Activated T-cell treated with anti-CD3 and anti-CD28 coated beads for 48 hours (primary cell): Measurements from ENCODE around the gene ST7L.

Source experiments
- DNase-seq: peaks from one replicate; pipeline ENCODE4 v3.0.0-alpha.2; 2020; ENCODE audit warnings: low read depth

ST7L gene

GRCh38 chr1:112618114-112618720 lies 724 bp downstream of the ST7L start:
- no peak for DNase-seq

GRCh38 chr1:112614460-112615065 lies 4.4 kb downstream of the ST7L start:
- no peak for DNase-seq

GRCh38 chr1:112605633-112606327 lies 13.2 kb downstream of the ST7L start:
- no peak for DNase-seq

DNA sequence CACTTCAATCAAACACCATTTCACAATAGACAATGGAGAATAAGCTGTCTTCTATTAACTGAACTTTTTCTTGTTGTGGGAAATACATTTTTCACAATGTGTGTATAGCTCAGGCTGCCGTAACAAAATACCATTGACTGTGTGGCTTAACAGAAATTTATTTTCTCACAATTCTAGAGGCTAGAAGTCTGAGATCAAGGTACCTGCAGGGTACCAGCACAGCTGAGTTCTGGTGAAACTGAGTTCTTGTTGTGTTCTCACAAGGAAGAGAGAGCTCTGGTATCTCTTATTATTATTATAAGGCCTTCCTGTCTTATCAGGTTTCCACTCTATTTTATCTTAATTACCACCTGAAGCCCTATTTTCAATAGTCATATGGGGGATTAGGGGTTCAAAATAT lies 15.4 kb downstream of the ST7L start:
- no peak for DNase-seq

DNA sequence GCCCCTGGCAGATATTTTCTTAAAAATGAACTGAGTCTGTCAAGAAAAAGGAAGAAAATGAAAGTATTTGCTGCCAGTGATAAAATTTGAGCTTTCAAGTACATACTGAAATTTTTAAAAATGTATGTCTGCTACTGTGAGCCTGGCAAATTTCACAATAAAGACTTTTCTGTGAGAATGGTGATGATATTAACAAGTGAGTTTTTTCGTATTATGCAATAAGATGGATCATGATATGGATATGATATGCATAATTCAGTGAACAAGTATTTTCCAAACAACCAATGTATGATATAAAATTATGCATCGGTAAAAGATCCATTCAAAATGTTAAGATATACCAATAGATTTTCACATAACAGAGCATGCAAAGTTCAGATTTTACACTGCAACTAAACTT lies 15.9 kb downstream of the ST7L start:
- DNase-seq = no peak

DNA sequence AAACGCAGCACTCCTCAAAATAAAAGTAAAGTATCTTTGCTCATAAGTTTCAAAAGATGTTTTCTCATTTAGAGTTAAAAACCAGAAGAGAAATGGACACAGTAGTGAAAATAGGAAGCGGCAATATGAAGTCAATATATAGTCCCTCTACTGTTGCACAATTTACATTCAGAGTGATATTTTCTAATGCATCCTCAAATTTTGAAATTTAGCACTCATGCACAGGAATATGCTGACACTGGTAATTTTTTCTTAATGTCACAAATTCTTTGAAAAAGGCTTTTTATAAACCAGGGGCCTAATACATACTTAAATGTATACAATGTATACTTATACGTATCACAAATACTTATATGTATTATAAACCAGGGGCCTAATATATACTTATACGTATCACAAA lies 19.5 kb downstream of the ST7L start:
- no peak for DNase-seq

- DNase-seq = no peak
Observed at GRCh38 chr1:112594208-112594876, 24.6 kb downstream of the ST7L start.

DNA sequence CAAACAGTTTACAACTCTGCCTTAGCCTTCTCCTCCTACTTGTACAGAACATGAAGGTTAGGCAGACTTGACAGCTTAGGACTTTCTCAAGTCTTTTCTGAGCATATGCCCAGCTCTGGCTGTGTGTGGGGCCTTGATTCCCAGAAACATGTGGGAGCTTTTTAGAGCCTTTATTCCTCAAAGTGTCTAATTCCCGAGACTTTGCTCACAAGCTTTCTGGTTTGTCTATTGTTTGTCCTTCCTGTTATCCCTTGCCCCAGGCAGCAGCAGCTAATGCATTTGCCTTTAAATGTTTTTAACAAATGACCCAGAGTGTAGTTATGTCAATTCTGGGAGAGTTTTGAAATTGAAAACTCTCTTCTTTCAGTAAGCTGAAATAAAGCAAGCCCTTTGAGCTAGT lies 29.2 kb downstream of the ST7L start:
- no peak for DNase-seq

DNA sequence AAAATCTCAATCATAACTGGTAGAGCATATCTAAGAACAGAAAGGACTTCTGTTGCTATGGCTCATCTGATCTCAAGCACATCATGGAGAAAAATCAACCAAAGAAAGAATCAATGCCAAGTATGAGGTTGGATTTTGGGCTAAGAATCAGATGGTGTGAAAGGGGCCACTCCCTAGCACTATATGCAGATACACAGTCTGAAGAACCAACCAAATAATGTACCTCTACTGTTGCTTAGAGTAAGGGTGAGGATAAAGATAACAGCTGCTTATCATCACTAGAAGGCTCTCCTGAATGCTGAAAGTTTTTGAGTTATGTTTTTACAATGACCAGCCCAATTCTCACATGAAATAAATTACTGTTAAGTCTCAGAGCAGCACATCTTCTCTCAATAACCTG lies 35.6 kb downstream of the ST7L start:
- no peak for DNase-seq

DNA sequence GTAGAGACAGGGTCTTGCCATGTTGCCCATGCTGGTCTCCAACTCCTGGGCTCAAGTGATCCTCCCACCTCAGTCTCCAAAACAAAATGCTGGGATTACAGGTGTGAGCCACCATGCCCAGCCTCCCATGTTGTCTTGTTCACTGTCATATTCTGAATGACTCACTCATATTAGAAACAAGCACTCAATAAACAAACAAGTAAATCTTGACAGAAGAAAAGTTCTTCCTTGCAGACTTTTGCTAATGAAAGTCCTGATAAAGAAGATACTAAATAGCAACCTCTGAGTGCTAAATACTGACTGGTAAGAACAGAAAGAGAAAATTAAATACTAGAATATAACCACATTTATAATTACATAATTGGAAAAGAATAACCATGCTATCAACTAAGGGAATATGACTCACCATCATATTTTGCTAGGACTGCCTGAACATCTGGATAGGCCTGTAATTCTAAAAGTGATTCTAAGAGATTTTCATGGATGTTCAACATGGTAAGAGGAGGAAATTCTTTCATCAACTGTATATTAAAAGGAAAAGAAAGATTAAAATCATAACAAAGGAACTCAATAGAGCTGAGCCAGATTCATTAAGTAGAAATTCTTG lies 37.3 kb downstream of the ST7L start:
- DNase-seq = no peak

DNA sequence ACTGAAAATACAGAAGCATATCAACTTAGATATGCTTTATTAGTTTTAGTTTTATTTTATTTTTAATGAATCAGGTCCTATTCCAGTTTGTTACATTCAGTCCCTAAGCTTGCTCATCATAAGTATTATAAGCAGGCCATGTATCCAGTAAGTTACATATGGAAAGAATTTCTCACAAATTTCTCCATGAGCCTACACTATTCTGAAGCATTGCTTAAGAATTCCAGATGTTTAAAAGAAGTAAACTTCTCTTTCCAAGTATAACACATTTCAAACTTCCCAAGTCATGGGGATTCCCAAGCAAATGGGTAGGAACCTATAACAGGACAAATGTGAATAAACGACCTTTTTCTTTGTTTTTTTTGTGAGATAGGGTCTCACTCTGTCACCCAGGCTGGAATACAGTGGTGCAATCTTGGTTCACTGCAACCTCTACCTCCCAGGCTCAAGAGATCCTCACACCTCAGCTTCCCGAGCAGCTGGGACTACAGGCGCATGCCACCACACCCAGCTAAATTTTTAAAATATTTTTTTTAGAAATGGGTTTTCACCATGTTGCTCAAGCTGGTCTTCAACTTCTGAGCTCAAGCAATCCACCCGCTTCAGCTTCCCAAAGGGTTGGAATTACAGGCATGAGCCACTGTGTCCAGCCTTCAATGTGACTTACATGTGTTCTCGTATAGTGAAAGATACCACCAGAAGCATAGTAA lies 39.0 kb downstream of the ST7L start:
- DNase-seq = no peak

DNA sequence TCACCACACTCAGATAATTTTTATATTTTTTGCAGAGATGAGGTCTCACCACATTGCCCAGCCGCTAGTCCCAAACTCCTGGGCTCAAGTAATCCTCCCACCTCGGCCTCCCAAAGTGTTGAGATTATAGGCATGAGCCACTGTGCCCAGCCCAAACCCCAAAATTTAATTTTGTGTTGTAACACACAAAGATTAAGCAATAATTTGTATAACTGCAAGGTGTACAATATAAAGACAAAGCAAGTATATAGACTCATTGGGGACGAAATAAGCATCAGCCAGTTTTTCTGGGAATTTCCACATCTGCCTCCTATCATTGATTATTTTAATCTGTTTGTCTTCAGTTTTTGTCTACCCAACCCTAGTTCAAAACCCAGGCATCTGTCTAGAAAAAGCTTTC lies 42.7 kb downstream of the ST7L start:
- no peak for DNase-seq

DNA sequence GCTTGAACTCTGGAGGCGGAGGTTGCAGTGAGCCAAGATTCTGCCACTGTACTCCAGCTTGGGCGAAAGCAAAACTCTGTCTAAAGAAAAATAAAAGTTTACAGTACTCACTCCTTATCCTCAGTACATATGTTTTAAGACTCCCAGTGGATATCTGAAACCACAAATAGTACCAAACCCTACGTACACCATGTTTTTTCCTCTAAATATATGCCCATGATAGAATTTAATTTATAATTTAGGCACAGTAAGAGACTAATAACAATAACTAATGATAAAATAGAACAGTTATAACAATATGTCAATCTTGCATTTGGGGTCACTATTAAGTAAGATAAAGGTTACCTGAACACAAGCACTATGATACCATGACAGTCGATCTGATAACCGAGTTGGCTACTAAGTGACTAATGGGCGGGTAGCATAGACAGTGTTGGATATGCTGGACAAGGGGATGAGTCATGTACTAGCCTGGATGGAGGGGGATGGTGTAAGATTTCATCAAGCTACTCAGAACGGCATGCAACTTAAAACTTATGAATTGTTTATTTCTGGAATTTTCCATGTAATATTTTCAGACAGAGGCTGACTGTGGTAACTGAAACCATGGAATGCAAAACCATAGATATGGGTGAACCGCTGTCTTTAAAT lies 43.7 kb downstream of the ST7L start:
- DNase-seq = no peak

GRCh38 chr1:112565800-112566199 lies 53.1 kb downstream of the ST7L start:
- no peak for DNase-seq

DNA sequence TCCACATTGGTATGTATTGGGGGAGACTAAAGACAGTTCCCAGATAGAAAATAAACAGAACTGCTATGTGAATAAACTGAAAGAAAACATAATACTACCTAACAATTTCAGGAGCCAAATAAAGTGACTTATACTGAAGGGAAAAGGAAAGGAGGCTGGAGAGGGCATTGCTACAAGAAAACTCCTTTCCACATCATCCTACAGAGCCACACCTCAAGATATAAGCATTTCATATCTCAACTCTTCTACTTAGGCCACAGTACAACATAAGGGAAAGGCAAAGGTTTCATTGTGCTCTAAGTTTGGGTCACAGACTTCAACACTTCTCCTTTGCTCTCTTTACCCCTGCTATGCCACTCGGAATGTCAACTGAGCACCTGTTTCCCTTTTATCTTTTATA lies 54.9 kb downstream of the ST7L start:
- no peak for DNase-seq

DNA sequence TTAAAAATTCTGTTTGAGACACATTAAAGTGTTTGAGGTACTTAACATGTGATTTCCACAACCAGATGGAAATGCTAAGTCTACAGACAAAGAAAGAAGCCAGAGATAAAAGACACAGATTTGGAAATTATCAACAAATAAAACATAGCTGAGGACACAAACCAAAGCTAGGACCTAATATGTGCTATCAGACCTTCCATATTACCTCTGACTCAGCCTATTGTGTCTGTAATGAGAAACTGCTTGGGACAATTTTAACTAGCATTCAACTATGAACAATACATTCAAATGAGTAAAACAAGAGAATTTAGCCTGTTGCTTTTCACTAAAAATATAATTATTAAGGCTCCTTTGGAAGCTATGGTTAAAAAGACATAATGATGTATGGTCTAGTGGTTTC lies 55.6 kb downstream of the ST7L start:
- DNase-seq = no peak

DNA sequence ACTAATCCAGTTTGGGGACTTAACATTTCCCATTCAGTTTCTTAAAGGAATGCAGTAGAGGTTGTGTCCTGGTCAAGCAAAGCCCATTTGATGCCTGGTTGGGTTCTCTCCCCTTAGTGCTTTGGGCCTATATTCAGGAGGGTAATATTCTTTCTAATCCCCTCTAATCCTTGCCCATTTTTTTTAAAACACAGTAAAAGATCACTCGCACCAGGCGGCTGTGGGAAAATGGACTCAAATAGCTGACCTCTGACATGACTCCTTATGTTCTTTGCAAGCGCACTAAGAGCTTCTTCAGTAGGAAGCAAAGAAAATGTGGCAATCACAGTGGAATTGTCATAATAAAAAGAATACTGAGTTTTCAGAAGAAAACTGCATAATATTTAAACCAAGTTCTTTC lies 60.3 kb downstream of the ST7L start:
- DNase-seq = no peak

DNA sequence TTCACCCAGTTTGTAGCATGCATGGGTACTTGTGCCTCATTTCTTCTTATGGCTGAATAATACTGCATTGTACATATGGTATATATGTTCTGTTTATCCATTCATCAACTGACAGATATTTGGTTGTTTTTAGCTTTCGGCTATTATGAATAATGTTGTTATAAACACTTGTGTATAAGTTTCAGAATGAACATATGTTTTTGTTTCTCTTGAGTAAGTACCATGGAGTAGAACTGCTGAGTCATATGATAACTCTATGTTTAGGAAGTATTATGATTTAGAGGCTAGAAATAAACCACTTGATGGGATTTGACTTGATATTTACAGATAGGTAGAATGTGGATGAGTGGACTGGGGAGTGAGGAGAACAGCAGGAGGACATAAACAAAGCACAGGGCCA lies 61.6 kb downstream of the ST7L start:
- DNase-seq = no peak

GRCh38 chr1:112554411-112554810 lies 64.5 kb downstream of the ST7L start:
- DNase-seq = no peak

DNA sequence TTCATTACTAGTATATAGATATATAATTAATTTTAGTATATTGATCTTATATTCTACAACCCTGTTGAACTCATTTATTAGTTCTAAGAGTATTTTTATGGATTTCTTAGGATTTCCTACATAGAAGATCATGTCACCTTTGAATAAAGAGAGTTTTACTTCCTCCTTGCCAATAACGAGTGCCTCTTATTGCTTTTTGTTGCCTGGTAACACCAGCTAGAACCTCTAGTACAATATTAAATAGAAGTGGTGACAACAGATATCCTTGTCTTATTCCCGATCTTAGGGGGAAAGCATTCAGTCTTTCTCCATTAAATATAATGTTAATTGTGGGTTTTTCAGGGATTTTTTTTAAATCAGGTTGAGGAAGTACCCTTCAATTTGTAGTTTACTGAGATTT lies 69.4 kb downstream of the ST7L start:
- no peak for DNase-seq

- DNase-seq = no peak
Observed at GRCh38 chr1:112548547-112548946, 70.4 kb downstream of the ST7L start.

DNA sequence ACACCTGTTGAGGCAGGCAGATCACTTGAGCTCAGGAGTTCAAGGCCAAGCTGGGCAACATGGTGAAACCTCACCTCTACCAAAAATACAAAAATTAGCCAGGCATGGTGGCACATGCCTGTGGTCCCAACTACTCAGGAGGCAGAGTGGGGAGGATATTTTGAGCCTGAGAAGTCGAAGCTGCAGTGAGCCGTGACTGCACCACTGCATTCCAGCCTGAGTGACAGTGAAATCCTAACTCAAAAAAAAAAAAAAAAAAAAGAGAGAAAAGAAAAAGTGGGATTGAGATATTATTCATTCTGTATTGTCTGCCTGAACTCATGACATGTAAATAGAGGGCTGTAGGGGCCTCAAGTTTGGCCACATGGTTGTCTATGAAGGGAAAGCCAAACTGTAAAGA lies 72.9 kb downstream of the ST7L start:
- DNase-seq = no peak
